OCI-LY3 (cell line): ENCODE results near the gene SPEN.
"Not testable (repeated sequence)": the region's sequence is repeated elsewhere in the genome, so short reads cannot be mapped to it uniquely, and the experiment has no call there.

Experiments used
- H2AFZ ChIP-seq: fragments of 200-600, 300-600 bp; shearing (Covaris generic); 2 replicates; pipeline ENCODE4 v1.6.0; 2014; ENCODE audit warnings: antibody characterized with exemption, low read depth, low read length
- H3K27ac ChIP-seq: fragments of 200-600, 300-600 bp; sonication (generic); 2 replicates; pipeline ENCODE4 v1.5.1; 2014; ENCODE audit warnings: mild to moderate bottlenecking, low read length, moderate library complexity, mixed read lengths
- H3K27me3 ChIP-seq: fragments of 200-600, 300-600 bp; sonication (generic); 2 replicates; pipeline ENCODE4 v1.6.1; 2014; ENCODE audit warnings: low read depth, low read length, mixed read lengths
- H3K36me3 ChIP-seq: fragments of 200-600, 300-600 bp; sonication (generic); replicated peaks from 2 replicates; pipeline ENCODE3; 2014; ENCODE audit warnings: low read depth, low read length, mixed read lengths
- H3K4me1 ChIP-seq: fragments of 300-600, 200-600 bp; sonication (generic); 2 replicates; pipeline ENCODE4 v1.6.1; 2014; ENCODE audit warnings: low read length, mixed read lengths
- H3K4me2 ChIP-seq: fragments of 200-600, 300-600 bp; sonication (generic); 2 replicates; pipeline ENCODE4 v1.6.1; 2014; ENCODE audit warnings: low read length, mixed read lengths
- H3K4me3 ChIP-seq: fragments of 300-600, 200-600 bp; sonication (generic); 2 replicates; pipeline ENCODE4 v1.5.1; 2014; ENCODE audit warnings: antibody characterized with exemption, mild to moderate bottlenecking, low read length, moderate library complexity
- H3K79me2 ChIP-seq: fragments of 300-600, 200-600 bp; shearing (Covaris generic); 2 replicates; pipeline ENCODE4 v1.6.1; 2014; ENCODE audit warnings: mild to moderate bottlenecking, low read length, mixed read lengths
- H3K9ac ChIP-seq: fragments of 300-600, 200-600 bp; shearing (Covaris generic); 2 replicates; pipeline ENCODE4 v1.6.0; 2014; ENCODE audit warnings: mild to moderate bottlenecking, low read length, moderate library complexity
- H3K9me3 ChIP-seq: fragments of 200-600, 300-600 bp; shearing (Covaris generic); 2 replicates; pipeline ENCODE4 v1.6.1; 2014; ENCODE audit warnings: low read length, mixed read lengths; ENCODE audit not compliant: insufficient read depth
- H4K20me1 ChIP-seq: fragments of 200-600, 300-600 bp; sonication (generic); 2 replicates; pipeline ENCODE4 v1.6.1; 2016; ENCODE audit warnings: low read length, mixed read lengths; ENCODE audit not compliant: insufficient read depth
- CTCF ChIP-seq: fragments of 200-600, 300-600 bp; sonication (generic); IDR thresholded peaks from 2 replicates; pipeline ENCODE4 v1.5.1; 2014; ENCODE audit warnings: antibody characterized with exemption, low read length, low read depth
- EZH2phosphoT487 ChIP-seq: fragments of 200-600 bp; shearing (Covaris generic); IDR thresholded peaks from 2 replicates; pipeline ENCODE4 v1.6.1; 2018; ENCODE audit warnings: antibody characterized with exemption, mixed run types, low read depth

The SPEN gene

GRCh38 chr1:15911927-15912326 is 64.4 kb downstream of the SPEN start:
- no peak overlapping the region for H3K4me3 ChIP-seq
- peaks cover 14% of the 10 kb centered on the region for H3K36me3 ChIP-seq
- H3K4me2 ChIP-seq: no peak overlapping the region
- H3K27ac ChIP-seq: no peak overlapping the region
- peaks cover 4% of the 10 kb centered on the region; the same call in 1 of the 2 replicates for H4K20me1 ChIP-seq
- no peak overlapping the region for H2AFZ ChIP-seq
- no peaks in the 10 kb centered on the region for H3K4me1 ChIP-seq
- no peak for TF ChIP-seq EZH2phosphoT487
- TF ChIP-seq CTCF: no peak
- H3K9ac ChIP-seq: no peak overlapping the region
- H3K79me2 ChIP-seq: peaks cover 63% of the 10 kb centered on the region
- H3K9me3 ChIP-seq: no peaks in the 10 kb centered on the region
- H3K27me3 ChIP-seq: no peaks in the 10 kb centered on the region

- H3K27me3 ChIP-seq: not testable (repeated sequence)
- Histone ChIP-seq H3K36me3 (peaks cover 14% of the 10 kb centered on the region), H3K79me2 (peaks cover 51% of the 10 kb centered on the region)
Measured at GRCh38 chr1:15913607-15914006, 66.1 kb downstream of the SPEN start.

GRCh38 chr1:15915991-15916390 is 68.5 kb downstream of the SPEN start:
- 0 out of 2 replicates have a peak overlapping the region, but pooled peaks have one; percentile 9 for H3K4me2 ChIP-seq

More at GRCh38 chr1:15913607-15914006, 66.1 kb downstream of the SPEN start:
- H3K9ac ChIP-seq, H3K4me1 ChIP-seq, H2AFZ ChIP-seq, H3K27ac ChIP-seq, H4K20me1 ChIP-seq, H3K9me3 ChIP-seq, H3K4me3 ChIP-seq, H3K4me2 ChIP-seq: not testable (repeated sequence)

GRCh38 chr1:15916417-15916816 is 68.9 kb downstream of the SPEN start:
- Histone ChIP-seq H3K36me3 (peaks cover 12% of the 10 kb centered on the region), H4K20me1 (no peaks in the 10 kb centered on the region), H3K27me3 (no peaks in the 10 kb centered on the region), H3K4me3 (no peak overlapping the region), H2AFZ (no peak overlapping the region), H3K79me2 (peaks cover 33% of the 10 kb centered on the region), H3K9me3 (no peaks in the 10 kb centered on the region), H3K9ac (no peak overlapping the region), H3K4me2 (no peak overlapping the region), H3K27ac (no peak overlapping the region), H3K4me1 (peaks cover 14% of the 10 kb centered on the region)
- TF ChIP-seq EZH2phosphoT487 (no peak), CTCF (no peak)

More at GRCh38 chr1:15915991-15916390, 68.5 kb downstream of the SPEN start:
- H4K20me1 ChIP-seq: no peaks in the 10 kb centered on the region
- no peaks in the 10 kb centered on the region for H3K27me3 ChIP-seq
- H3K4me3 ChIP-seq: no peak overlapping the region
- TF ChIP-seq CTCF (no peak), EZH2phosphoT487 (no peak)
- no peak overlapping the region for H2AFZ ChIP-seq
- H3K27ac ChIP-seq: no peak overlapping the region
- H3K79me2 ChIP-seq: peaks cover 37% of the 10 kb centered on the region
- no peaks in the 10 kb centered on the region for H3K9me3 ChIP-seq
- H3K36me3 ChIP-seq: peaks cover 14% of the 10 kb centered on the region
- peaks cover 14% of the 10 kb centered on the region for H3K4me1 ChIP-seq
- no peak overlapping the region for H3K9ac ChIP-seq

GRCh38 chr1:15916916-15917315 is 69.4 kb downstream of the SPEN start:
- H3K9me3 ChIP-seq: no peaks in the 10 kb centered on the region
- H3K4me2 ChIP-seq: no peak overlapping the region
- peaks cover 14% of the 10 kb centered on the region for H3K4me1 ChIP-seq
- no peak overlapping the region for H3K27ac ChIP-seq
- H3K79me2 ChIP-seq: peaks cover 32% of the 10 kb centered on the region
- H3K9ac ChIP-seq: no peak overlapping the region
- no peaks in the 10 kb centered on the region for H3K27me3 ChIP-seq
- H4K20me1 ChIP-seq: no peaks in the 10 kb centered on the region
- peaks cover 16% of the 10 kb centered on the region for H3K36me3 ChIP-seq
- no peak overlapping the region for H3K4me3 ChIP-seq
- no peak overlapping the region for H2AFZ ChIP-seq
- TF ChIP-seq EZH2phosphoT487 (no peak), CTCF (no peak)
